Rectal smooth muscle tissue (tissue), 1 donor: ENCODE results near the gene XRN2.

Source experiments
- H3K27ac ChIP-seq: one replicate; pipeline ENCODE4 v1.7.0; 2013; ENCODE audit warnings: low read depth, low read length, inconsistent platforms
- H3K27me3 ChIP-seq: one replicate; pipeline ENCODE4 v1.7.0; 2013; ENCODE audit warnings: low read length; ENCODE audit not compliant: control insufficient read depth, insufficient read depth
- H3K36me3 ChIP-seq: one replicate; pipeline ENCODE4 v1.7.0; 2013; ENCODE audit warnings: low read length; ENCODE audit not compliant: control insufficient read depth, insufficient read depth
- H3K4me1 ChIP-seq: one replicate; pipeline ENCODE4 v1.7.0; 2013; ENCODE audit warnings: low read length; ENCODE audit not compliant: control insufficient read depth, insufficient read depth
- H3K4me3 ChIP-seq: one replicate; pipeline ENCODE4 v1.7.0; 2013; ENCODE audit warnings: low read length
- H3K9ac ChIP-seq: one replicate; pipeline ENCODE4 v1.7.0; 2013; ENCODE audit warnings: low read length

The XRN2 gene

DNA sequence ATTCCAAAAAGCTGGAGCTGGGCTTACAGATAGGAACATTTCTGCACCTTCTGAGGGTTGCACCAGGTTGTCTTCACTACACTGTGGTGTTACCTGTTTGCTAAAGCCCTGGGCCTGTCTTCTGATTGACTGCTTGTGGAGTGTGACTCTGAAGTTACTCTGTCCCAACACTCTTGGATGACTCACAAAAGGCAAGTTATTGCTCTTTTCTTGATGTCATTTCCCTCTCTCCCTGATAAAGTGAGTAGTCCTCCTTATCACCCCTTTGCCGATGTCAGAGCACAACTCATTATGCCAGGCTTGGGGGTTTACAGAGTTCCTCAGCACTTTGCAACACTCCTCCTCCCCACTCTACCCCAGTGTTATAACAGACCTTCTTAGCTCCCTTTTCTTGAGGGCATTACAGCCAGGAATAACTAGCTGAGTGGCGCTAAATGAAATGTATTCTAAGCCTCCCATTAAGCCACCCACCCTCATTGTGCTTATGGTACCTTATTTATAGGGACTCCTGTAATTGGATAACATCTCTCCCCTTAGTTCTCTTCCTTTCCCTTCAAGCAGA is 130.3 kb downstream of the XRN2 start:
- no peak overlapping the region for H3K4me3 ChIP-seq
- no peak overlapping the region for H3K9ac ChIP-seq
- H3K27ac ChIP-seq = no peak overlapping the region
- H3K36me3 ChIP-seq = no peaks in the 10 kb centered on the region
- H3K27me3 ChIP-seq = no peaks in the 10 kb centered on the region
- H3K4me1 ChIP-seq = no peaks in the 10 kb centered on the region

- Histone ChIP-seq H3K4me1 (no peaks in the 10 kb centered on the region), H3K36me3 (no peaks in the 10 kb centered on the region), H3K4me3 (no peak overlapping the region), H3K9ac (no peak overlapping the region), H3K27ac (no peak overlapping the region), H3K27me3 (no peaks in the 10 kb centered on the region)
Measured at GRCh38 chr20:21435576-21435975, 132.4 kb downstream of the XRN2 start.

DNA sequence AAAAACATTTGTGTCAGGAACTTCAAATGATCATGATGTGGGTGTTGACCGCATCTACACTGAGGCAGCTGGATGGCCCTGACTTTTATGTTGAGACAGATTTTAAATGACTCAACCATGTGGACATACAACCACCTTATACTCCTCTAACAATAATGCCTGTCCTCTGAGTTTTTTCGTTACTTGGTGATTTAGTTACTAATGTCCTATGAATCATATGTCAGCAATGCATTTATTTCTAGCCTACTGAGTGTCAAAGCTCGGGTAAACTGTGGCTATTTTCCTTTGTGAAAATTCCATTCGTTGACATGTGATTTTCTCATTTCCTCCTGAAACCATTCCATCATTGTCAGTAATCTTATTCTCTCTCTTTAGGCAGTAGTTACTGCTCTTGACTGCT is 133.1 kb downstream of the XRN2 start:
- H3K4me3 ChIP-seq = no peak overlapping the region
- H3K4me1 ChIP-seq = no peaks in the 10 kb centered on the region
- H3K27me3 ChIP-seq = no peaks in the 10 kb centered on the region
- no peak overlapping the region for H3K9ac ChIP-seq
- no peak overlapping the region for H3K27ac ChIP-seq
- no peaks in the 10 kb centered on the region for H3K36me3 ChIP-seq

- H3K36me3 ChIP-seq = no peaks in the 10 kb centered on the region
- H3K27me3 ChIP-seq = no peaks in the 10 kb centered on the region
- H3K4me1 ChIP-seq = no peaks in the 10 kb centered on the region
- H3K4me3 ChIP-seq = no peak overlapping the region
- H3K9ac ChIP-seq = no peak overlapping the region
- H3K27ac ChIP-seq = no peak overlapping the region
Measured at GRCh38 chr20:21437248-21437647, 134.1 kb downstream of the XRN2 start.

DNA sequence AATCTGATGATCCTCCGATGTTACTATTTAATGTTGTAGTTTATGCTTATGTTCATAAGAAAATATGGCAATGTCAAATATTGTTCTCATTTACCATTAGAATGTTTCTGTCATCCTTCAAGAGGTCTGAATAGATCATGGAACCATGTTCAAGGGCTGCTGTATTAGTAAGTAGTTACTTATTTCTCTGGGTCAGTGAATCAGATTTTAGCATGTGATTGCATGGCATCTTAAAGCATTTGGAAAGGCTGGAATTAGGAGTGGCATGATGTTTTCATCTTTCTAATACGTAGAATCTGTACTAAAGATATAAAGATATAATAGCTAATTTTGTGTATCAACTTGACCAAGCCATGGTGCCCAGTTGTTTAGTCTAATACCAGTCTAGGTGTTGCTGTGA is 134.7 kb downstream of the XRN2 start:
- H3K27ac ChIP-seq = no peak overlapping the region
- H3K27me3 ChIP-seq = no peaks in the 10 kb centered on the region
- no peaks in the 10 kb centered on the region for H3K4me1 ChIP-seq
- no peak overlapping the region for H3K4me3 ChIP-seq
- H3K36me3 ChIP-seq = no peaks in the 10 kb centered on the region
- H3K9ac ChIP-seq = no peak overlapping the region
